Measurements from ENCODE around the gene ELAVL4. TPM values are rescaled to one million over a fixed set of nuclear protein-coding genes. Genes with fewer than 3 reads are reported as not detected.

The ELAVL4 gene
- total RNA-seq, 1 experiment from 2014 or later = not detected

- no peak overlapping the region for H3K27ac ChIP-seq (ENCODE audit: low read depth, low read length)
- no peak overlapping the region for H3K9ac ChIP-seq (ENCODE audit: low read length)
- ATAC-seq (no peak), DNase-seq (ENCODE audit: low read depth, low spot score) (no peak)
- CTCF ChIA-PET = no interaction called here
- H4K20me1 ChIP-seq (ENCODE audit: insufficient read depth) = no peaks in the 10 kb centered on the region
- POLR2A ChIA-PET = no interaction called here
- BruUV-seq (replicated peaks) = no TSS peak
- no peak overlapping the region for H3K4me3 ChIP-seq (replicated peaks in 1 of 2; ENCODE audit: low read depth in 1 of 2, low read length in 2 of 2)
- H3K79me2 ChIP-seq (ENCODE audit: insufficient read depth, low read length) = no peaks in the 10 kb centered on the region
- no peaks in the 10 kb centered on the region for H3K9me2 ChIP-seq (ENCODE audit: insufficient read depth)
- H3K9me3 ChIP-seq (ENCODE audit: control insufficient read depth in 1 of 2, insufficient read depth in 1 of 2, low read depth in 1 of 2, low read length in 2 of 2) = no peaks in the 10 kb centered on the region
- H3K36me3 ChIP-seq (ENCODE audit: control insufficient read depth in 1 of 2, insufficient read depth in 2 of 2, low read length in 2 of 2) = no peaks in the 10 kb centered on the region
- no peak for TF ChIP-seq TCF7L2 (IDR thresholded peaks at IDR 0.05; ENCODE audit: borderline replicate concordance, extremely low read depth, insufficient read depth, insufficient read length)
- no peak for TF ChIP-seq SRF (IDR thresholded peaks at IDR 0.05; ENCODE audit: low read depth)
- no peak for TF ChIP-seq POLR2AphosphoS5 (IDR thresholded peaks at IDR 0.05; ENCODE audit: low read depth, low read length)
- TF ChIP-seq ZNF274 (IDR thresholded peaks at IDR 0.05; ENCODE audit: low read depth, low read length) = no peak
- no peak for TF ChIP-seq SIN3A (IDR thresholded peaks at IDR 0.05; ENCODE audit: low read depth)
- no peak for TF ChIP-seq REST (IDR thresholded peaks at IDR 0.05; ENCODE audit: low read depth)
- no peak for TF ChIP-seq JUND (IDR thresholded peaks at IDR 0.05)
- no peak for TF ChIP-seq ATF3 (IDR thresholded peaks at IDR 0.05)
- no peak for TF ChIP-seq MAX (IDR thresholded peaks at IDR 0.05)
- TF ChIP-seq ELF1 (IDR thresholded peaks at IDR 0.05; ENCODE audit: borderline replicate concordance, low read depth) = no peak
- TF ChIP-seq POLR2A (IDR thresholded peaks at IDR 0.05; ENCODE audit: borderline replicate concordance, extremely low read depth, insufficient read depth, insufficient read length) = no peak
- no peak for TF ChIP-seq CEBPB (IDR thresholded peaks at IDR 0.05; ENCODE audit: low read depth)
- no peaks in the 10 kb centered on the region for H3K4me1 ChIP-seq (ENCODE audit: control insufficient read depth in 1 of 2, insufficient read depth in 2 of 2, low read length in 2 of 2)
- no peak overlapping the region for H2AFZ ChIP-seq (ENCODE audit: low read depth, low read length, poor library complexity, severe bottlenecking)
- no peaks in the 10 kb centered on the region for H3K27me3 ChIP-seq (ENCODE audit: insufficient read depth, low read length)
- RAD21 ChIA-PET (ENCODE audit: low non-redundant PET in 1 of 2, low total read pairs in 2 of 2, uncharacterized antibody in 2 of 2, unreplicated experiment in 2 of 2) = no interaction called here
- intact Hi-C loops (cut with micrococcal nuclease) = no loop called here
- no peak overlapping the region for H3K4me2 ChIP-seq (ENCODE audit: low read length)
Observed at GRCh38 chr1:50218344-50219120, 109.8 kb downstream of the ELAVL4 start.

Measured in HCT116 (cell line).